ENCODE results near the gene MALT1.
A peak's percentile ranks its signal among the peaks of the same experiment; 100 is the strongest.
"Not testable (repeated sequence)": the region's sequence is repeated elsewhere in the genome, so short reads cannot be mapped to it uniquely, and the experiment has no call there.

MALT1 gene

GRCh38 chr18:58646334-58646862 lies 24.9 kb upstream of the MALT1 start:
- Histone ChIP-seq H4K20me1 (no peaks in the 10 kb centered on the region), H3K9me3 (replicated peaks in 1 of 11) (peaks cover 29 to 66% (median 50%) of the 10 kb centered on the region in 11 experiments), H3K4me1 (peaks cover 24 to 30% (median 27%) of the 10 kb centered on the region in 10 experiments), H3K9ac (no peak overlapping the region), H3K27ac (no peak overlapping the region), H3K4me2 (no peak overlapping the region), H3K27me3 (no peaks in the 10 kb centered on the region), H3K36me3 (0 out of 22 replicates have a peak, but pooled peaks cover 0 to 4% (median 0%) of the 10 kb centered on the region in 11 experiments), H3K4me3 (no peak overlapping the region)
- no peak for TF ChIP-seq Cebpa-rat (IDR thresholded peaks at IDR 0.05)

- Histone ChIP-seq H3K9me3 (replicated peaks in 1 of 11) (peaks cover 29 to 56% (median 45%) of the 10 kb centered on the region in 11 experiments), H3K27ac (peak overlapping the region in 8 of 11 experiments; percentile 51 to 68 (median 62); a peak in 16 of 22 replicates)
Observed at GRCh38 chr18:58649966-58650816, 21.1 kb upstream of the MALT1 start.

GRCh38 chr18:58650830-58651229 lies 20.4 kb upstream of the MALT1 start:
- Histone ChIP-seq H3K27ac (peak overlapping the region in 8 of 11 experiments; percentile 36 to 68 (median 60); a peak in 15 of 22 replicates), H3K4me1 (peaks cover 25 to 30% (median 28%) of the 10 kb centered on the region in 10 experiments), H3K9me3 (replicated peaks in 1 of 11) (peaks cover 29 to 56% (median 45%) of the 10 kb centered on the region in 11 experiments), H3K4me2 (peak overlapping the region; percentile 64 to 85 (median 73))
- not testable (repeated sequence) for H3K4me3 ChIP-seq, H4K20me1 ChIP-seq, H3K9ac ChIP-seq, H3K36me3 ChIP-seq, H3K27me3 ChIP-seq

More at GRCh38 chr18:58649966-58650816, 21.1 kb upstream of the MALT1 start:
- Histone ChIP-seq H3K4me3 (no peak overlapping the region), H3K4me1 (peaks cover 25 to 30% (median 28%) of the 10 kb centered on the region in 10 experiments), H3K4me2 (peak overlapping the region; percentile 64 to 85 (median 73)), H3K9ac (peak overlapping the region in 3 of 11 experiments; percentile 1 to 30 (median 8); a peak in 8 of 22 replicates), H3K36me3 (no peaks in the 10 kb centered on the region), H4K20me1 (no peaks in the 10 kb centered on the region), H3K27me3 (no peaks in the 10 kb centered on the region)
- no peak for TF ChIP-seq Cebpa-rat (IDR thresholded peaks at IDR 0.05)

- not testable (repeated sequence) for H3K36me3 ChIP-seq, H3K4me3 ChIP-seq, H3K27me3 ChIP-seq, H3K4me2 ChIP-seq, H3K9ac ChIP-seq, H3K27ac ChIP-seq, H4K20me1 ChIP-seq
- Histone ChIP-seq H3K9me3 (replicated peaks in 1 of 11) (peaks cover 20 to 48% (median 41%) of the 10 kb centered on the region in 11 experiments), H3K4me1 (peaks cover 39 to 46% (median 44%) of the 10 kb centered on the region in 10 experiments)
Observed at GRCh38 chr18:58653144-58653722, 18.0 kb upstream of the MALT1 start.

GRCh38 chr18:58653814-58654509 lies 17.3 kb upstream of the MALT1 start:
- peaks cover 0 to 4% (median 0%) of the 10 kb centered on the region in 11 experiments; a peak in 2 of 22 replicates for H3K36me3 ChIP-seq
- H3K27ac ChIP-seq: no peak overlapping the region
- no peak overlapping the region for H3K4me2 ChIP-seq
- H3K27me3 ChIP-seq: no peaks in the 10 kb centered on the region
- H3K9me3 ChIP-seq (replicated peaks in 1 of 11): peaks cover 20 to 48% (median 41%) of the 10 kb centered on the region in 11 experiments
- H3K9ac ChIP-seq: no peak overlapping the region
- no peaks in the 10 kb centered on the region for H4K20me1 ChIP-seq
- no peak overlapping the region for H3K4me3 ChIP-seq
- no peak for TF ChIP-seq Cebpa-rat (IDR thresholded peaks at IDR 0.05)
- peaks cover 42 to 50% (median 46%) of the 10 kb centered on the region in 10 experiments for H3K4me1 ChIP-seq

GRCh38 chr18:58654896-58655614 lies 16.2 kb upstream of the MALT1 start:
- TF ChIP-seq Cebpa-rat (IDR thresholded peaks at IDR 0.05): no peak
- no peak overlapping the region for H3K9ac ChIP-seq
- no peak overlapping the region; a peak in 1 of 22 replicates for H3K27ac ChIP-seq
- H3K36me3 ChIP-seq: peaks cover 0 to 4% (median 0%) of the 10 kb centered on the region in 11 experiments; a peak in 2 of 22 replicates
- H3K27me3 ChIP-seq: no peaks in the 10 kb centered on the region
- peak overlapping the region in 3 of 10 experiments; percentile 15 to 27 (median 17); a peak in 3 of 20 replicates for H3K4me3 ChIP-seq
- peaks cover 40 to 50% (median 46%) of the 10 kb centered on the region in 10 experiments for H3K4me1 ChIP-seq
- H3K9me3 ChIP-seq (replicated peaks in 1 of 11): peaks cover 20 to 48% (median 41%) of the 10 kb centered on the region in 11 experiments
- H4K20me1 ChIP-seq: no peaks in the 10 kb centered on the region
- H3K4me2 ChIP-seq: no peak overlapping the region; a peak in 1 of 22 replicates

GRCh38 chr18:58657081-58657480 lies 14.2 kb upstream of the MALT1 start:
- H3K27ac ChIP-seq: peak overlapping the region in 9 of 11 experiments; percentile 72 to 84 (median 81); a peak in 18 of 22 replicates
- TF ChIP-seq Cebpa-rat (IDR thresholded peaks at IDR 0.05): no peak
- H3K4me3 ChIP-seq: peak overlapping the region in 1 of 10 experiments; percentile 1; a peak in 2 of 20 replicates
- H3K36me3 ChIP-seq: peaks cover 0 to 4% (median 0%) of the 10 kb centered on the region in 11 experiments; a peak in 2 of 22 replicates
- H3K4me2 ChIP-seq: peak overlapping the region; percentile 78 to 93 (median 83)
- H4K20me1 ChIP-seq: no peaks in the 10 kb centered on the region
- H3K27me3 ChIP-seq: no peaks in the 10 kb centered on the region
- peaks cover 20 to 48% (median 41%) of the 10 kb centered on the region in 11 experiments for H3K9me3 ChIP-seq (replicated peaks in 1 of 11)
- H3K4me1 ChIP-seq: peaks cover 41 to 58% (median 54%) of the 10 kb centered on the region in 10 experiments
- H3K9ac ChIP-seq: peak overlapping the region in 8 of 11 experiments; percentile 59 to 70 (median 66); a peak in 7 of 22 replicates

GRCh38 chr18:58657494-58657893 lies 13.8 kb upstream of the MALT1 start:
- H4K20me1 ChIP-seq: no peaks in the 10 kb centered on the region
- peaks cover 0 to 4% (median 0%) of the 10 kb centered on the region in 11 experiments; a peak in 2 of 22 replicates for H3K36me3 ChIP-seq
- H3K4me2 ChIP-seq: peak overlapping the region; percentile 78 to 93 (median 83)
- peak overlapping the region in 8 of 10 experiments; percentile 1 to 25 (median 13); a peak in 7 of 20 replicates for H3K4me3 ChIP-seq
- peak overlapping the region in 9 of 11 experiments; percentile 32 to 70 (median 64); a peak in 17 of 22 replicates for H3K9ac ChIP-seq
- peaks cover 45 to 63% (median 58%) of the 10 kb centered on the region in 10 experiments for H3K4me1 ChIP-seq
- H3K9me3 ChIP-seq (replicated peaks in 1 of 11): peaks cover 20 to 44% (median 39%) of the 10 kb centered on the region in 11 experiments
- no peak for TF ChIP-seq Cebpa-rat (IDR thresholded peaks at IDR 0.05)
- peak overlapping the region in 10 of 11 experiments; percentile 33 to 84 (median 80); a peak in 20 of 22 replicates for H3K27ac ChIP-seq
- H3K27me3 ChIP-seq: no peaks in the 10 kb centered on the region
